Measurements from ENCODE around the gene HPCAL1. TPM values are rescaled to one million over a fixed set of nuclear protein-coding genes. Genes with fewer than 3 reads are reported as not detected.

Gene HPCAL1
- total and polyA plus RNA-seq, 2 experiments from 2014 or later = 8.3 to 25.4 TPM

DNA sequence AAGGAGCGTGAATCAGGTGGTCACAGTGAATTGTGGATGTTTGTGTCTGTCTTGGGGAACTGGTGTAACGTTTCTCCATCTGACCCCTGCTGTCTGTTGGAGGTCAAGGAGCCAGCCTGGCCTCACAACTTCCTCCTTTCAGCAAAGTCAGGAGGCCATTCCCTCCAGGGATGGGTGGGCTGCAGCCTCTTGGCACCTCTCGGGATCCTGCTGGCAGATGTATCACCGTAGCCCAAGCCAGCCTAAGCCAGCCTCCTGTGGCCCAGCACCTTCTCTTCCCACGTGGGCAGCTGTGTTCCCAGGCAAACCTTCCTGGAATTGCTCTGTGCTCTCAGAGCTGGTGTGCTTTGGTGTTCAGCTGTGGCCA lies 30.5 kb downstream of the HPCAL1 start (continued):
- TF ChIP-seq, protein P1, sequence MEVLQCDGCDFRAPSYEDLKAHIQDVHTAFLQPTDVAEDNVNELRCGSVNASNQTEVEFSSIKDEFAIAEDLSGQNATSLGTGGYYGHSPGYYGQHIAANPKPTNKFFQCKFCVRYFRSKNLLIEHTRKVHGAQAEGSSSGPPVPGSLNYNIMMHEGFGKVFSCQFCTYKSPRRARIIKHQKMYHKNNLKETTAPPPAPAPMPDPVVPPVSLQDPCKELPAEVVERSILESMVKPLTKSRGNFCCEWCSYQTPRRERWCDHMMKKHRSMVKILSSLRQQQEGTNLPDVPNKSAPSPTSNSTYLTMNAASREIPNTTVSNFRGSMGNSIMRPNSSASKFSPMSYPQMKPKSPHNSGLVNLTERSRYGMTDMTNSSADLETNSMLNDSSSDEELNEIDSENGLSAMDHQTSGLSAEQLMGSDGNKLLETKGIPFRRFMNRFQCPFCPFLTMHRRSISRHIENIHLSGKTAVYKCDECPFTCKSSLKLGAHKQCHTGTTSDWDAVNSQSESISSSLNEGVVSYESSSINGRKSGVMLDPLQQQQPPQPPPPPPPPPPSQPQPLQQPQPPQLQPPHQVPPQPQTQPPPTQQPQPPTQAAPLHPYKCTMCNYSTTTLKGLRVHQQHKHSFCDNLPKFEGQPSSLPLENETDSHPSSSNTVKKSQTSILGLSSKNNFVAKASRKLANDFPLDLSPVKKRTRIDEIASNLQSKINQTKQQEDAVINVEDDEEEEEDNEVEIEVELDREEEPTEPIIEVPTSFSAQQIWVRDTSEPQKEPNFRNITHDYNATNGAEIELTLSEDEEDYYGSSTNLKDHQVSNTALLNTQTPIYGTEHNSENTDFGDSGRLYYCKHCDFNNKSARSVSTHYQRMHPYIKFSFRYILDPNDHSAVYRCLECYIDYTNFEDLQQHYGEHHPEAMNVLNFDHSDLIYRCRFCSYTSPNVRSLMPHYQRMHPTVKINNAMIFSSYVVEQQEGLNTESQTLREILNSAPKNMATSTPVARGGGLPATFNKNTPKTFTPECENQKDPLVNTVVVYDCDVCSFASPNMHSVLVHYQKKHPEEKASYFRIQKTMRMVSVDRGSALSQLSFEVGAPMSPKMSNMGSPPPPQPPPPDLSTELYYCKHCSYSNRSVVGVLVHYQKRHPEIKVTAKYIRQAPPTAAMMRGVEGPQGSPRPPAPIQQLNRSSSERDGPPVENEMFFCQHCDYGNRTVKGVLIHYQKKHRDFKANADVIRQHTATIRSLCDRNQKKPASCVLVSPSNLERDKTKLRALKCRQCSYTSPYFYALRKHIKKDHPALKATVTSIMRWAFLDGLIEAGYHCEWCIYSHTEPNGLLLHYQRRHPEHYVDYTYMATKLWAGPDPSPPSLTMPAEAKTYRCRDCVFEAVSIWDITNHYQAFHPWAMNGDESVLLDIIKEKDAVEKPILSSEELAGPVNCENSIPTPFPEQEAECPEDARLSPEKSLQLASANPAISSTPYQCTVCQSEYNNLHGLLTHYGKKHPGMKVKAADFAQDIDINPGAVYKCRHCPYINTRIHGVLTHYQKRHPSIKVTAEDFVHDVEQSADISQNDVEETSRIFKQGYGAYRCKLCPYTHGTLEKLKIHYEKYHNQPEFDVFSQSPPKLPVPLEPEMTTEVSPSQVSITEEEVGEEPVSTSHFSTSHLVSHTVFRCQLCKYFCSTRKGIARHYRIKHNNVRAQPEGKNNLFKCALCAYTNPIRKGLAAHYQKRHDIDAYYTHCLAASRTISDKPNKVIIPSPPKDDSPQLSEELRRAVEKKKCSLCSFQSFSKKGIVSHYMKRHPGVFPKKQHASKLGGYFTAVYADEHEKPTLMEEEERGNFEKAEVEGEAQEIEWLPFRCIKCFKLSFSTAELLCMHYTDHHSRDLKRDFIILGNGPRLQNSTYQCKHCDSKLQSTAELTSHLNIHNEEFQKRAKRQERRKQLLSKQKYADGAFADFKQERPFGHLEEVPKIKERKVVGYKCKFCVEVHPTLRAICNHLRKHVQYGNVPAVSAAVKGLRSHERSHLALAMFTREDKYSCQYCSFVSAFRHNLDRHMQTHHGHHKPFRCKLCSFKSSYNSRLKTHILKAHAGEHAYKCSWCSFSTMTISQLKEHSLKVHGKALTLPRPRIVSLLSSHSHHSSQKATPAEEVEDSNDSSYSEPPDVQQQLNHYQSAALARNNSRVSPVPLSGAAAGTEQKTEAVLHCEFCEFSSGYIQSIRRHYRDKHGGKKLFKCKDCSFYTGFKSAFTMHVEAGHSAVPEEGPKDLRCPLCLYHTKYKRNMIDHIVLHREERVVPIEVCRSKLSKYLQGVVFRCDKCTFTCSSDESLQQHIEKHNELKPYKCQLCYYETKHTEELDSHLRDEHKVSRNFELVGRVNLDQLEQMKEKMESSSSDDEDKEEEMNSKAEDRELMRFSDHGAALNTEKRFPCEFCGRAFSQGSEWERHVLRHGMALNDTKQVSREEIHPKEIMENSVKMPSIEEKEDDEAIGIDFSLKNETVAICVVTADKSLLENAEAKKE (CRISPR knock-in tag; IDR thresholded peaks at IDR 0.05) = no peak
- no peak for TF ChIP-seq STAT1 (IDR thresholded peaks at IDR 0.05; ENCODE audit: unreplicated experiment)
- TF ChIP-seq, protein P2, sequence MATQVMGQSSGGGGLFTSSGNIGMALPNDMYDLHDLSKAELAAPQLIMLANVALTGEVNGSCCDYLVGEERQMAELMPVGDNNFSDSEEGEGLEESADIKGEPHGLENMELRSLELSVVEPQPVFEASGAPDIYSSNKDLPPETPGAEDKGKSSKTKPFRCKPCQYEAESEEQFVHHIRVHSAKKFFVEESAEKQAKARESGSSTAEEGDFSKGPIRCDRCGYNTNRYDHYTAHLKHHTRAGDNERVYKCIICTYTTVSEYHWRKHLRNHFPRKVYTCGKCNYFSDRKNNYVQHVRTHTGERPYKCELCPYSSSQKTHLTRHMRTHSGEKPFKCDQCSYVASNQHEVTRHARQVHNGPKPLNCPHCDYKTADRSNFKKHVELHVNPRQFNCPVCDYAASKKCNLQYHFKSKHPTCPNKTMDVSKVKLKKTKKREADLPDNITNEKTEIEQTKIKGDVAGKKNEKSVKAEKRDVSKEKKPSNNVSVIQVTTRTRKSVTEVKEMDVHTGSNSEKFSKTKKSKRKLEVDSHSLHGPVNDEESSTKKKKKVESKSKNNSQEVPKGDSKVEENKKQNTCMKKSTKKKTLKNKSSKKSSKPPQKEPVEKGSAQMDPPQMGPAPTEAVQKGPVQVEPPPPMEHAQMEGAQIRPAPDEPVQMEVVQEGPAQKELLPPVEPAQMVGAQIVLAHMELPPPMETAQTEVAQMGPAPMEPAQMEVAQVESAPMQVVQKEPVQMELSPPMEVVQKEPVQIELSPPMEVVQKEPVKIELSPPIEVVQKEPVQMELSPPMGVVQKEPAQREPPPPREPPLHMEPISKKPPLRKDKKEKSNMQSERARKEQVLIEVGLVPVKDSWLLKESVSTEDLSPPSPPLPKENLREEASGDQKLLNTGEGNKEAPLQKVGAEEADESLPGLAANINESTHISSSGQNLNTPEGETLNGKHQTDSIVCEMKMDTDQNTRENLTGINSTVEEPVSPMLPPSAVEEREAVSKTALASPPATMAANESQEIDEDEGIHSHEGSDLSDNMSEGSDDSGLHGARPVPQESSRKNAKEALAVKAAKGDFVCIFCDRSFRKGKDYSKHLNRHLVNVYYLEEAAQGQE (IDR thresholded peaks at IDR 0.05; ENCODE audit: unreplicated experiment) = no peak

DNA sequence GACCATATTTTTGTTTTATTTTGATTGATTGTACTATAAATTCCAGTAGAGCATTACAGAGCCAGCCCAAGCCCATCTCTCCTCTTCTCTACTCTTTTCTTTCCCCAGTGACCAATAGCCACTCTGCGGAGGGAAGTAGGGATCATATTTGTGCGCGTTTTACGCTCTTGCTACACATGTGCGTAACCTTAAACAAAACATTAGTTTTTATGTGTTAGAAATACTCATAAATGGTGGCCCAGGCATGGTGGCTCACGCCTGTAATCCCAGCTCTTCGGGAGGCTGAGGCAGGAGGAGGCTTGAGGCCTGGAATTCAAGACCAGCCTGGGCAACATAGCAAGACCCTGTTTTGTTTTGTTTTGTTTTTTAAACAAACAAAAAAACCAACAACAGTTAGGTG lies 31.3 kb downstream of the HPCAL1 start:
- Histone ChIP-seq H3K27ac (ENCODE audit: low read depth) (no peak overlapping the region), H3K4me2 (no peak overlapping the region), H3K4me1 (ENCODE audit: insufficient read depth) (peaks cover 37% of the 10 kb centered on the region; the same call in 1 of the 2 replicates), H3F3A (replicated peaks; ENCODE audit: low read depth) (no peaks in the 10 kb centered on the region), H3K36me3 (ENCODE audit: insufficient read depth) (no peaks in the 10 kb centered on the region), H3K4me3 (no peak overlapping the region), H4K20me1 (replicated peaks; ENCODE audit: insufficient read depth) (no peaks in the 10 kb centered on the region), H3K27me3 (ENCODE audit: insufficient read depth) (no peaks in the 10 kb centered on the region), H3K9me2 (ENCODE audit: insufficient read depth) (no peaks in the 10 kb centered on the region), H2AFZ (no peak overlapping the region), H3K79me2 (replicated peaks; ENCODE audit: insufficient read depth) (peaks cover 4% of the 10 kb centered on the region; the same call in 1 of the 2 replicates)
- no peak for ATAC-seq
- Mint-ChIP-seq H3K27ac (no peak overlapping the region), H3K27me3 (ENCODE audit: insufficient read depth, low read depth, poor library complexity) (peaks cover 8% of the 10 kb centered on the region), H3K4me3 (no peak overlapping the region), H3K4me1 (peaks cover 46% of the 10 kb centered on the region), H3K9me3 (peaks cover 7% of the 10 kb centered on the region; the same call in 2 of the 3 replicates), H3K36me3 (ENCODE audit: low read depth) (peaks cover 9% of the 10 kb centered on the region; the same call in 2 of the 3 replicates)
- DNase-seq (ENCODE audit: low spot score) = no peak
- TF ChIP-seq, protein P1 (CRISPR knock-in tag; IDR thresholded peaks at IDR 0.05) = no peak
- no peak for TF ChIP-seq POLR2AphosphoS5 (IDR thresholded peaks at IDR 0.05; ENCODE audit: low read depth)
- TF ChIP-seq EZH2 (IDR thresholded peaks at IDR 0.05; ENCODE audit: low read depth, unreplicated experiment) = no peak
- no peak for TF ChIP-seq ZNF331 (CRISPR knock-in tag; IDR thresholded peaks at IDR 0.05; ENCODE audit: low read depth)

Measured in GM23338 (cell line).